Fibroblast of pulmonary artery (primary cell): ENCODE results near the gene CHRNB2.
A peak's percentile ranks its signal among the peaks of the same experiment; 100 is the strongest.

Experiments
- DNase-seq: peaks from one replicate; pipeline ENCODE4 v3.0.0-alpha.2; 2010; ENCODE audit warnings: low read depth
- H3K4me3 ChIP-seq: replicated peaks from 2 replicates; pipeline ENCODE4 v1.5.1; 2011; ENCODE audit warnings: low read depth, mild to moderate bottlenecking, control low read depth, low read length, moderate library complexity
- TF ChIP-seq, protein P1 (sequence below): IDR thresholded peaks from 2 replicates; pipeline ENCODE4 v1.5.1; 2011; ENCODE audit warnings: mild to moderate bottlenecking, control low read depth, low read length, inconsistent platforms; ENCODE audit errors: missing control alignments

Gene CHRNB2

DNA sequence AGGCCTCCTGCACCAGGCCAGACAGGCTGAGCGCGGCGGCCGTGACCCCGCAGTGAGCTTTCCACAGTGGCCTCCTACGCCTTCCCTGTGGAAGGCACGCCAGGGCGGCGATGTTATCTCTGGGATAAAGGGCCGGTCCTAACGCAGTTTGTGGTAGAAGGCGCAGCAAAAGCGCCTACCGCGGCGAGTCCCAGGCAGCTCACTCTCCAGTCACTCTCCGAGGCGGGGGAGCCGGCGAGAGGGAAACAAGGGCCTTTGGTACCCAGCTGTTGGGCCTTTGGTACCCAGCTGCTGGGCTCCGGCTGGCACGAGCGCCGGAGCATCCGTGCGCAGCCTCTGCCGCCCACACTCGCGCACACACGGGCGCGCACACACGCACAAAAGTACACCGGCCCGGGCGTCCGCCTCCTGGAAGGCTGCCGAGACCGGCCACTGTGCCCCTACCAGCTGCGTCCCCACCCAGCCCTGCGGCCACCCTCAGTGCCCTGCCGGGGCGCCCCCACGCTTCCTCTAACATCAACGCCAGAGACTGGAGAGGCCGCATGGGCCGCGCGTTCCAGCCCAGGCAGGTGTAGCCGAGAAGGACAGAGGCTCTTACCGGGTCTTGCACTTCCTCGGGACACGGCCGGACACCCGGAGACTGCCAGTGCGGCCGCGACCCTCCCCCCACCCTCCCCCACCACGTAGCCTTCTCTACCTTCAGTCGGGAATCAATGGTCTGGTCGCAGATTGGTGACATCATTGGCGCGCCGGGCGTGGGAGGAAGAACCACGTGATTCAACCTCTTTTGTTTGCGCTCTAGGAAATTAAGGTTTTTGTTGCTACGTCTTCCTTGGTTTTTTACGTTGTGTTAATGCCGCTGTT is 59.9 kb downstream of the CHRNB2 start:
- peak overlapping the region; percentile 88 for H3K4me3 ChIP-seq
- TF ChIP-seq, protein P1, sequence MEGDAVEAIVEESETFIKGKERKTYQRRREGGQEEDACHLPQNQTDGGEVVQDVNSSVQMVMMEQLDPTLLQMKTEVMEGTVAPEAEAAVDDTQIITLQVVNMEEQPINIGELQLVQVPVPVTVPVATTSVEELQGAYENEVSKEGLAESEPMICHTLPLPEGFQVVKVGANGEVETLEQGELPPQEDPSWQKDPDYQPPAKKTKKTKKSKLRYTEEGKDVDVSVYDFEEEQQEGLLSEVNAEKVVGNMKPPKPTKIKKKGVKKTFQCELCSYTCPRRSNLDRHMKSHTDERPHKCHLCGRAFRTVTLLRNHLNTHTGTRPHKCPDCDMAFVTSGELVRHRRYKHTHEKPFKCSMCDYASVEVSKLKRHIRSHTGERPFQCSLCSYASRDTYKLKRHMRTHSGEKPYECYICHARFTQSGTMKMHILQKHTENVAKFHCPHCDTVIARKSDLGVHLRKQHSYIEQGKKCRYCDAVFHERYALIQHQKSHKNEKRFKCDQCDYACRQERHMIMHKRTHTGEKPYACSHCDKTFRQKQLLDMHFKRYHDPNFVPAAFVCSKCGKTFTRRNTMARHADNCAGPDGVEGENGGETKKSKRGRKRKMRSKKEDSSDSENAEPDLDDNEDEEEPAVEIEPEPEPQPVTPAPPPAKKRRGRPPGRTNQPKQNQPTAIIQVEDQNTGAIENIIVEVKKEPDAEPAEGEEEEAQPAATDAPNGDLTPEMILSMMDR = no peak
- DNase-seq = peak; percentile 92

DNA sequence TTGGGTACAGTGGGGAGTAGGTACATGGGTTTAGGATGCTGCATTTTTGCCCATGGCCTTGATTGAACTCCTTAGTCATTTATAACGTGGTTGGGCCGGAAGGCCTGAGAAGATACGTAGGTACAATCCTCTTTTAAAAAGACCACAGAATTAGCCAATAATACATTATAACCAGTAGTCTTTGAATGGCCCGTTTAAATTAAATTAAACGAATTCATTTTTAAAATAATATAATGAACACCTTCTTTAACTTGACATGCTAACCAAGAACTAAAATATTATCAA is 60.5 kb downstream of the CHRNB2 start:
- DNase-seq = no peak
- H3K4me3 ChIP-seq = peak overlapping the region; percentile 88
- TF ChIP-seq, protein P1 = no peak

DNA sequence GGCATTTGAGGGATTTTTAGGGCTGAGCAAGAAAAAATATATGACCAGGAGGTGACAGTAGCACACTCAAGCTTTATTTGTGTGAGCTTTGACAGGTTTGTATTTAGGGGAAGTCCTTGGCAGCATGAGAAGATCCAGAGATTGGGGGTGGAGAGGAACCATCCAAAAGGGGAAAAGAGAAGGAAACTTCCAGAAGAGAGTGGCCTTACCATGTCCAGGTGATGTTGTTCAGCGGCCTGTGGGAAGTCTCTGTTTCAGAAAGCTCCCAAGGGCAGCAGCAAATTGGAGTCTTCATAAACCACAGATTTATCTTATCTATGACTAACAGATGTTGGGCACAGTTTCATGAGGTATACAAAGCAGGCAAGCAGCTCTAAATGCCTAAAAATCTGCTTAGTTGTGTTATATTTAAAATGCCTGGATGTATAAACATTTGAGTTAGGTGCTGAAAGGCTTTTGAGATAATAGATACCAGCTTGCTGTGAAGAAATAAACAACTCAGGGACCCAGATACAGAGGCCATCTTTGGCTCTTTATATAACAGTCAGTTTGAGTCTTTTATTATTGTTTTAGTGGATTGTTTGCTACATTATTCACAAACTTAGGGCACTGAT is 61.6 kb downstream of the CHRNB2 start:
- peak; percentile 35 for DNase-seq
- TF ChIP-seq, protein P1 = no peak
- no peak overlapping the region for H3K4me3 ChIP-seq
